EL (cell line): ENCODE measurements around the gene CRYBB2.
"Not testable (repeated sequence)": the region's sequence is repeated elsewhere in the genome, so short reads cannot be mapped to it uniquely, and the experiment has no call there.

Experiments used
- DNase-seq: peaks from one replicate; pipeline ENCODE4 v3.0.0-alpha.2; 2016

CRYBB2 gene

DNA sequence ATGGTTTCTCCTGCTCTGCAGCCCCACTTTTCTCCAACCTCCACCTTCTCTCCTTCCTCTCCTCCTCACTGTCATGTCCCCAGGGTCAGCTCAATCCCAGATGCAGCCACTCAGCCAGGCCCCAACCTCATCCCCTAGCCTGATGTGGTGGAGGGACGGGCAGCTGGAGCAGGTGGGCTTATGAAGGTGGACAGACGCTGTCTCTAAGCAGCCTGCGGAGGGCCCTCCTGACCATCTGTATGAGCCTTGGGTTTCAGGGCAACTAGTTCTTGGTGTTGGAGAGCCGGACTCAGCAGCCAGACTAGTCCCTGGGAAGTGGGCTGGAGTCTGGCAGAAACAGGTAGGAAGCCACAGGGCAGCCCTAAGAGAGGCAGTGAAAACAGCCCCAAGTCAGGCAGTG, 18.1 kb downstream of the CRYBB2 start:
- DNase-seq: no peak

DNA sequence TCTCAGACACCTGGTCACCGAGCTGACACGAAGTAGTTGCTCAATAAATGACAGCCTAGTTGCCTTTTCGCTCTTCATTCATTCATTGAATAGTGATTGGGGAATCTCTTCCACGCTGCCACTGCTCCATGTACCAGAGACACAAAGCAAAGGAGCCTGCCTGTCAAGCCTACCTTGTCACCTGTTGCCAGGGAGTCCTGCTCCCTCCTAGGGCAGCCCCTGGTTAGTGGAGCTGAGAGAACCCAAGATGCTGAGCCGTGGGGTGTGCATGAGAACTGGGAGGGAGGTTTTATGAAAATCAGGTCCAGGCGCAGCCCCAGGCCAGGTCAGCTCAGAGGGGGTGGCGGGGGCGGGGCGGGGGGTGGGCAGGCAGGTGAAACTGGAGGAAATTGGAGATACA, 18.6 kb downstream of the CRYBB2 start:
- not testable (repeated sequence) for DNase-seq

DNA sequence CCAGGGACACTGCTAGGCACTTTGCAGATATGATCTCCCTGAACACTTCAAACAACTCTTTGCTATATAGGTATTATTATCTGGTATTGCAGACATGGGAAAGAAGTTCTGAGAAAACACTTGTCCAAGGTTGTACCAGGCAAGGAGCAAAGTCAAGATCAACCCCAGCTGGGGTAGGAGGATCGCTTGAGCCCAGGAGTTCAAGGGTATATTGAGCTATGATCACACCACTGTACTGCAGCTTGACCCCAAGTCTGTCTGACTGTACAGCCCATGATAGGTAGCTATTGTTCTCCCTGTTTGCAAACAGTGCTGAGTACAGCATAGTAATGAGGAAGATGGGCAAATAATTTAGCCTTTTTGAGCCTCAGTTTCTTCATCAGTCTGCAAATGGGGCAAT, 35.7 kb downstream of the CRYBB2 start:
- not testable (repeated sequence) for DNase-seq

DNA sequence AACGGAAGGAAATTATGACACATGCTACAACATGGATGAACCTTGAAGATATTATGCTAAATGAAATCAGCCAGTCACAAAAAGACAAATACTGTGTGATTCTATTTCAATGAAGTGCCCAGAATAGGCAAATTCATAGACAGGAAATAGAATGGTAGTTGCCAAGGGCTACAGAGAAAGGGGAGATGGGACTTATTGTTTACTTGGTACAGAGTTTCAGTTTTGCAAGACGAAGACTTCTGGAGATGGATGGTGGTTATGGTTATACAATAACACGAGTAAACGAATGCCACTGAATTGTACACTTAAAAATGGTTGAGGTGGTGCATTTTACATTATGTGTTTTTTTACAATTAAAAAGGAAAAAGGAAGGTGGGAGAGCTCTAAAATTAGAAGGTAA, 48.1 kb downstream of the CRYBB2 start:
- DNase-seq: not testable (repeated sequence)

DNA sequence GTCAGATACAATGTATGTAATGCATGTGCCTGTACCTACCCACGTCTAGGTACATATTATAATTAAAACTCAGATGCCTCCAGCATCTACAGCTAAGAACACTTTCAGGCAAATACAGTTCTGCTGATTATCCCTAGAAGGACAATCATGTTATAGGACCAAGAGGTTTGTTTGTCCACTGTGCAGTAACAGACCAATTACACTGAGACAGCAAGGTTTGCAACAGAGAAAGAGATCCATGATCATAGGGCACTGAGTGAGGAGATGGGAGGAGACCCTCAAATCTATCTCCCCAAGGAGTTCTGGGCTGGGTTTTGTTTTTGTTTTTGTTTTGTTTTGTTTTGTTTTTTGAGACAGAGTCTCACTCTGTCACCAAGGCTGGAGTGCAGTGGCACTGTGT, 49.5 kb downstream of the CRYBB2 start:
- DNase-seq: not testable (repeated sequence)

DNA sequence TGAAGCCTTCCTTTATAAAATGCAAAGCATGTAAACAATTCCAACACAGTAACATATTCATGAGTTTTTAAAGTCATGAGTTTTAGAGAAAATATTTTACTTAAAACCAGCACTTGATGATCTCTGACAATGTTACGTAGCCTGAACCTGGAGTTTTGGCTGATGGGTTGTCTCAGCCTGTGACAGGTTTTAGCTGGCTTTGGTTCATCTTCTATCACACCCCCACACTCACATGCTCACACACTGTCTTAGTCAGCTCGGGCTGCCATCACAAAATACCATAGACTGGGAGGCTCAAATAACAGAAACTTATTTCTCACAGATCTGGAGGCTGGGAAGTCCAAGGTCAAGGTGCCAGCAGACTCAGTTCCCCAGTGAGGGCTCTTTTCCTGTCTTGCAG, 50.6 kb downstream of the CRYBB2 start:
- not testable (repeated sequence) for DNase-seq

DNA sequence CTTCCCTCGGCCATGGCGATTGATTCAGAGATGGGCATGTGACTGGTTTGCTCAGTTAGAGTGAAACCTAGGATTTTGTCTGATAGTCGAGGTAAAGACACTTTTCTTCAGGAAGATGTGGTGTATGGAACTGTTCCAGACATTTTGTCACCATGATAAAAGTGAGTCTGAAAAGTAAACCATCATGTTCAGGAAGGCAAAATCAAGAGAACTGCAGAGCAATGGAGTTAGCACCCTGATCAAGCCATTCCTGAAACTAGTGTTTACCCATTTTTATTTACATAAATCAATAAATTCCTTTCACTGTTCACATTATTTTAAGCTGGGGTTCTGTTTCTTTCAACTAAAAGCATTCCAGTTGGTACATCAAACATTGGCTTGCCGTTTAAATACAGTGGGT, 53.8 kb downstream of the CRYBB2 start:
- DNase-seq: not testable (repeated sequence)

DNA sequence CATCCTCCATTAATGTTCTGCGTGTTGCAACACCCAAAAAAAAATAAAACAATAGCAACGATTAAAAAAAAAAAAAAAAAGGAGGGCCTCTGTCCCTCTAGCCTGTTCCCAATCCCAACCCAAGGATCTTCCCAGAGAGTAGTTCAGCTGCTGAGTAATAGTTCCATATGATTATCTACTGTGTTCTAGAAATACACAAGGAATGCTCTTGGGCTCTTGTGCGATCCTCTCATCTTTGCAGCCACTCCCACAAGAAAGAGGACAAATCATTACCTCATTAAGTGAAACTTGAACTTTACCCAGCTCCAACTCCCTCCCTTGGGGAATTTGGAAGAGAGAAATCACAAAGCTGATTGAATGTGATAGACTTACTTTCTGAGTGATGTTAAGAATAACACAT, 54.5 kb downstream of the CRYBB2 start:
- DNase-seq: not testable (repeated sequence)

DNA sequence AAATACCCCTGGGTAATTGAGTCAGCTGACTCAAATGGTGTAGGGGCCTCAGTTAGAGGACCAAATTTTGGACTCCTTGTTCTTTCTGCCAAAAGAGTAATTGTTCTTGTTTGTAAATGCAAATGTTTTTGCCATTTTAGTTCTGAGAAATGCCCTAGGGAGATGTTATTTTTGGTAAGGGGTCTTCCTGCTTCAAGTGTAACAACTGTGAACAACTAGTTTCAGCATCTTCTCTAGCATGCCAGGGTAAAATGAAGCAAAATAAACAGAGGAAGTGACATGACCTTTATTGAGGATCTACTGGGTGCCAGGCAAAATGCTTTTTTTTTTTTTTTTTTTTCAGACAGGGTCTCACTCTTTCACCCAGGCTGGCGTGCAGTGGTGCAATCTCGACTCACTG, 60.7 kb downstream of the CRYBB2 start:
- DNase-seq: not testable (repeated sequence)
